Prostate gland (tissue), 2 donors: Measurements from ENCODE around the gene VGF. TPM values are rescaled to one million over a fixed set of nuclear protein-coding genes. Genes with fewer than 3 reads are reported as not detected.
"Not testable (repeated sequence)": the region's sequence is repeated elsewhere in the genome, so short reads cannot be mapped to it uniquely, and the experiment has no call there.

Experiments used
- DNase-seq: peaks from one replicate; pipeline ENCODE4 v3.0.0-alpha.2; 2019; ENCODE audit warnings: low spot score
- H3K27ac ChIP-seq, 2 donors: fragments of 200-600 bp; sonication (generic); 2 replicates each; pipeline ENCODE4 v1.5.1; 2017 to 2019
- H3K27me3 ChIP-seq: fragments of 200-600 bp; sonication (generic); replicated peaks from 2 replicates; pipeline ENCODE4 v1.5.1; 2019; ENCODE audit not compliant: insufficient read depth
- H3K36me3 ChIP-seq, 2 donors: fragments of 200-600 bp; sonication (generic); 1 replicate in 1 of 2; 2 replicates in 1 of 2; pipeline versions ENCODE4 v1.5.1 to v1.8.1; 2017 to 2019
- H3K4me1 ChIP-seq: fragments of 200-600 bp; sonication (generic); replicated peaks from 2 replicates; pipeline ENCODE4 v1.5.1; 2019
- H3K4me3 ChIP-seq, 2 donors: fragments of 200-600 bp; sonication (generic); 2 replicates each; pipeline ENCODE4 v1.5.1; 2017 to 2019
- H3K9me3 ChIP-seq: fragments of 200-600 bp; sonication (generic); 2 replicates; pipeline ENCODE4 v1.5.1; 2017
- POLR2A ChIP-seq: fragments of 450-650 bp; IDR thresholded peaks from one replicate; pipeline ENCODE4 v1.6.1; 2016; ENCODE audit warnings: antibody characterized with exemption, mild to moderate bottlenecking
- POLR2AphosphoS5 ChIP-seq: sonication (generic); formaldehyde crosslinking; IDR thresholded peaks from one replicate; pipeline ENCODE4 v1.6.1; 2017; ENCODE audit warnings: antibody characterized with exemption
- WGBS: methylation state at CpG from one replicate; pipeline ENCODE4 v1.1.5; 2018; 5-methylcytosine and 5-hydroxymethylcytosine counted together
- intact Hi-C: fragments of 100-400 bp; cut with DNase I; formaldehyde crosslinking; loops from one replicate; pipeline ENCODE4 v1.14.2; 2022
- total RNA-seq, 2 donors: library from RNA; depleted of rRNA; stranded (reverse); fragments of >200 nt; gene quantifications; one replicate each; pipeline ENCODE4 v1.1.0, GENCODE V29; 2016
- TF ChIP-seq, protein P1 (sequence below), 4 experiments: fragments of 200-600 bp in 2 of 4; fragments of 450-650 bp in 2 of 4; sonication (generic) in 2 of 4; IDR thresholded peaks; 1 replicate in 3 of 4; 2 replicates in 1 of 4; pipeline ENCODE4 v1.5.1; 2016 to 2019; ENCODE audit warnings: antibody characterized with exemption in 4 of 4, mild to moderate bottlenecking in 2 of 4, moderate library complexity in 2 of 4

The VGF gene
- total RNA-seq, 2 donors from 2014 or later: 0.14 to 0.68 TPM

DNA sequence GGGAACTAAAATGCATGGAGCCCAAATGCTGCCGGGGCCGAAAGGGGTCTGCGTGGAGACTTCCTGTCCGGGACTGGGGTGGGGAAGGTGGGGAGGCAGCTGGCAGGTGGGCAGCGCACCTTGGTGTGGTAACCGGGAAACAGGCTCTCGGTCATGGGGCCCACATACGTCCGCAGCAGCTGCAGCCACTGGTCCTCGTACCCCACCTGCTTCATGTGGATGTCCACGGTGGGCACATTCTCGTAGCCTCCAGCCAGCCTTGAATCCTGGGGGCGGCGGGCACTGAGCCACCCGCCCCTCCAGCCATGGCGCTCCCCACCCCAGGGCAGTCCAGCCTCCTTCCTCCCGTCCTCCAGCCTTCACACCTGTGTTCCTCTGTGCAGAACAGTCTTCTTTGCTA lies 42.1 kb upstream of the VGF start:
- intact Hi-C loops: no loop called here
- Histone ChIP-seq H3K9me3 (no peaks in the 10 kb centered on the region), H3K4me3 (no peak overlapping the region), H3K27me3 (peaks cover 3% of the 10 kb centered on the region), H3K4me1 (no peaks in the 10 kb centered on the region), H3K36me3 (peaks cover 3 to 4% of the 10 kb centered on the region in 2 donors), H3K27ac (no peak overlapping the region)
- TF ChIP-seq, protein P1, sequence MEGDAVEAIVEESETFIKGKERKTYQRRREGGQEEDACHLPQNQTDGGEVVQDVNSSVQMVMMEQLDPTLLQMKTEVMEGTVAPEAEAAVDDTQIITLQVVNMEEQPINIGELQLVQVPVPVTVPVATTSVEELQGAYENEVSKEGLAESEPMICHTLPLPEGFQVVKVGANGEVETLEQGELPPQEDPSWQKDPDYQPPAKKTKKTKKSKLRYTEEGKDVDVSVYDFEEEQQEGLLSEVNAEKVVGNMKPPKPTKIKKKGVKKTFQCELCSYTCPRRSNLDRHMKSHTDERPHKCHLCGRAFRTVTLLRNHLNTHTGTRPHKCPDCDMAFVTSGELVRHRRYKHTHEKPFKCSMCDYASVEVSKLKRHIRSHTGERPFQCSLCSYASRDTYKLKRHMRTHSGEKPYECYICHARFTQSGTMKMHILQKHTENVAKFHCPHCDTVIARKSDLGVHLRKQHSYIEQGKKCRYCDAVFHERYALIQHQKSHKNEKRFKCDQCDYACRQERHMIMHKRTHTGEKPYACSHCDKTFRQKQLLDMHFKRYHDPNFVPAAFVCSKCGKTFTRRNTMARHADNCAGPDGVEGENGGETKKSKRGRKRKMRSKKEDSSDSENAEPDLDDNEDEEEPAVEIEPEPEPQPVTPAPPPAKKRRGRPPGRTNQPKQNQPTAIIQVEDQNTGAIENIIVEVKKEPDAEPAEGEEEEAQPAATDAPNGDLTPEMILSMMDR (IDR thresholded peaks at IDR 0.05): no peak
- no peak for TF ChIP-seq POLR2A
- TF ChIP-seq POLR2AphosphoS5: no peak
- no peak for DNase-seq
- WGBS: 90% methylated on average over 17 of the region's 17 CpGs

DNA sequence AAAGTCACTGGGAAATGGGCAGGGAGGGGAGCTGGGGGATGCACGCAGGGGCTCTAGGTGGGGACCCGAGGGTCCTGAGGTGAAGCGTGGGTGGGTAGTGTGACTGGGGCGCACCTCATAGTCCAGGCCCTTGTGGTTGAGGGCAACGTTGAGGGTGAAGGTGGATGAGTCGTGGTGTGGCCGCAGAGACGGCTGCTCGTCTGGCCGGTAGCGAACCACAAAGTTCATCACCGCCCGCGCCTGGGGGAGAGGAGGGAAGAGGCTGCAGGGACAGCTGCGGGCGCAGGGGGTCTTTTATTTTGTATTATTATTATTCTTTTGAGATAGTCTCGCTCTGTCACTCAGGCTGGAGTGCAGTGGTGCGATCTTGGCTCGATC lies 41.3 kb upstream of the VGF start:
- no peak overlapping the region for H3K4me3 ChIP-seq
- 93% methylated on average over 19 of the region's 19 CpGs for WGBS
- DNase-seq: no peak
- peaks cover 11% of the 10 kb centered on the region for H3K27me3 ChIP-seq
- intact Hi-C loops: no loop called here
- no peak overlapping the region for H3K27ac ChIP-seq
- peaks cover 5% of the 10 kb centered on the region for H3K4me1 ChIP-seq
- H3K36me3 ChIP-seq: peaks cover 0 to 2% of the 10 kb centered on the region in 2 donors
- TF ChIP-seq POLR2A: no peak
- TF ChIP-seq, protein P1 (IDR thresholded peaks at IDR 0.05): no peak
- TF ChIP-seq POLR2AphosphoS5: no peak
- H3K9me3 ChIP-seq: no peaks in the 10 kb centered on the region

DNA sequence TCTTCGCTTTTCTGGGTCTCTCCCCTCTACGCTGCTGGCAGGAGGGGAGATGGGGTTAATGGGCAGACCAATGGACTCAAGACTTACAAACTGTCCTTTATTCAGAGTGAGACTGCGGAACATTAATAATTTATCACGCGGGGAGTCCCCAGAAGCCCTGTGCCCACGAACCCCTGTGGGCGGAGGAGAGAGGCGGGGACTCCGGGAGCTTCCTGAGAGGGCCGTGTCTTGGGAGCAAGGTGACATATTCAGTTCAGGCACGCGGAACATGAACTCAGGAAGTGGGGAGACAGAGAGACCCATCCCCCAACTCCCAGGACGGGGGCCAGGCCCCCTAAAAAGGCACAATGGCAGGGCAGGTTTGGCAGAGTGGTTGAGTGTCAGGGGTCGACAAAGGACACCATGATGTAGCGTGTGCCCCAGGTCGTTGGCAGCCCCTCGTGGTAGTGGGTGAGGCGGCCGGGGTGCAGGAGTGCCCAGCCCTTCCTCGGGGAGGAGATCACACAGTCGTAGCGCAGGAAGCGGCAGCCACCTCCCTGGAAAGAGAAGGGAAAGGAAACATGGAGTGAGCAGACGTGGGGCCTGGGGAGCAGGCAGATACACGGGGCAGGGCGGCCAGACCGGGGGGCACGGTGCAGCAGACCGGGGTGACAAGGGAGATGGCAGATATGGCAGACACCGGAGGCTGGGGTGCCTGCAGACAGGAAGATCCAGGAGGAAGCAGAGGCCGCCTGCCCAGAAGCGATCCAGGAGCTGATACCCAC lies 40.7 kb upstream of the VGF start:
- Histone ChIP-seq H3K9me3 (no peaks in the 10 kb centered on the region), H3K4me1 (peaks cover 5% of the 10 kb centered on the region), H3K36me3 (no peaks in the 10 kb centered on the region), H3K4me3 (no peak overlapping the region), H3K27ac (no peak overlapping the region), H3K27me3 (peaks cover 14% of the 10 kb centered on the region)
- 79% methylated on average over 32 of the region's 32 CpGs for WGBS
- no peak for DNase-seq
- intact Hi-C loops: no loop called here
- TF ChIP-seq, protein P1 (IDR thresholded peaks at IDR 0.05): no peak
- TF ChIP-seq POLR2AphosphoS5 (no peak), POLR2A (no peak)

DNA sequence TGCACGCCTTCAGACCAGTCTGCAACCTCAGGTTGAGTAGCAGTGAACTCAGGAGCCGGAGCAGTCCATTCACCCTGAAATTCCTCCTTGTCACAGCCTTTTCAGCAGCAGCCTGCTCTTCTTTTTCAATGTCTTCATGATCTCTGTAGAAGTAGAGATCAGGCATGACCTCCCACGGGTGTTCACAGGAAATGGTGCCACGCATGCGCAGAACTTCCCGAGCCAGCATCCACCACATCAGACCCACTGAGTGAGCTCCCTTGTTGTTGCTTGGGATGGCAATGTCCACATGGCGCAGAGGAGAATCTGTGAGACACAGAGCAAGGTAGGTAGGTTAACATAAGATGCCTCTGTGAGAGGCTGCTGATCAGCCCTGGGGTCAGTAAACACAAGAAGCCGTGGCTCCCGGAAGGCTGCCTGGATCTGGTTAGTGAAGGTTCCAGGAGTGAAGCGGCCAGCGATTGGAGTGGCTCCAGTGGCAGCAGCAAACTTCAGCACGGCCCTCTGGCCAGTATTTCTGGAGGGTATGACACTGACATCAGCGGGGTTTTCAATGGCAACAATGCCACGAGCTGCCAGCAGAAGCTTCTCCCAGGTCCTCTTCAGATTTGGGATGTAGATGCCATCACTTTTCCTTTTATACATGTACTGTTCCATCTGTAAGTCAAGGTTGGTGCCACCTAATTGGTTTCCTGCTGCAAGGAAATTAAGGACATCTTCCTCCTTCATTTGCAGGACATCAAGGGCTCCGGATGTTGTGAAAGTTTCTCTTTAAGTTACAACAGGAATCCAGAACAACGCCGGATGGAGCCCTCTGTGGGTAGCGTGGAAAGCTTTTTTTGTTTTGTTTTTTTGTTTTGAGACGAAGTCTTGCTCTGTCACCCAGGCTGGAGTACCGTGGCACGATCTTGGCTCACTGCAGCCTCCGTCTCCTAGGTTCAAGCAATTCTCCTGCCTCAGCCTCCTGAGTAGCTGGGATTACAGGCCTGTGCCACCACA lies 38.7 kb upstream of the VGF start:
- peaks cover 14% of the 10 kb centered on the region for H3K27me3 ChIP-seq
- H3K4me1 ChIP-seq, H3K9me3 ChIP-seq, H3K4me3 ChIP-seq, H3K36me3 ChIP-seq, H3K27ac ChIP-seq, intact Hi-C loops, DNase-seq: not testable (repeated sequence)
- WGBS: 73% methylated on average over 22 of the region's 22 CpGs

DNA sequence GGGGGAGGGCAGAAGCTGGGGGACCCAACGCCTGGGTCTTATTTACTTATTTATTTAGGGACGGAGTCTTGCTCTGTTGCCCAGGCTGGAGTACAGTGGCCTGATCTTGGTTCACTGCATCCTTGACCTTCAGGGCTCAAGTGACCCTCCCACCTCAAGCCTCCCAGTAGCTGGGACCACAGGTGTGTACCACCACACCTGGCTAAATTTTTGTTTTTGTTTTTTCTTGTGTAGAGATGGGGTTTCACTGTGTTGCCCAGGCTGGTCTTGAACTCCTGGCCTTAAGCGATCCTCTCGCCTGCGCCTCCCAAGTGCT lies 37.2 kb upstream of the VGF start:
- 83% methylated on average over 5 of the region's 5 CpGs for whole genome bisulfite sequencing
- intact Hi-C loops: no loop called here
- H3K36me3 ChIP-seq: no peaks in the 10 kb centered on the region
- H3K27ac ChIP-seq: no peak overlapping the region
- DNase-seq: no peak
- no peak overlapping the region for H3K4me3 ChIP-seq
- H3K27me3 ChIP-seq: peaks cover 14% of the 10 kb centered on the region
- TF ChIP-seq POLR2A (no peak), POLR2AphosphoS5 (no peak)
- TF ChIP-seq, protein P1 (IDR thresholded peaks at IDR 0.05): no peak
- H3K9me3 ChIP-seq: no peaks in the 10 kb centered on the region
- H3K4me1 ChIP-seq: peaks cover 5% of the 10 kb centered on the region
